GM18498 (cell line): ENCODE data around the gene ASB2.
A peak's percentile ranks its signal among the peaks of the same experiment; 100 is the strongest.

Source experiments
- ATAC-seq: cut with Tn5 transposase; IDR thresholded peaks from one replicate; pipeline ENCODE4 v1.9.1; 2021; ENCODE audit warnings: mild to moderate bottlenecking, moderate library complexity; ENCODE audit not compliant: unreplicated experiment

ASB2 gene

GRCh38 chr14:93909429-93910128 lies 66.8 kb downstream of the ASB2 start:
- ATAC-seq = no peak

GRCh38 chr14:93906341-93907329 lies 69.7 kb downstream of the ASB2 start:
- peak; percentile 79 for ATAC-seq

GRCh38 chr14:93905623-93906022 lies 70.7 kb downstream of the ASB2 start:
- ATAC-seq = no peak

GRCh38 chr14:93903342-93904184 lies 72.8 kb downstream of the ASB2 start:
- no peak for ATAC-seq

GRCh38 chr14:93902619-93903307 lies 73.6 kb downstream of the ASB2 start:
- no peak for ATAC-seq

- no peak for ATAC-seq
These were observed 74.6 kb downstream of the ASB2 start for GRCh38 chr14:93901813-93902212.

GRCh38 chr14:93898731-93899130 lies 77.6 kb downstream of the ASB2 start:
- no peak for ATAC-seq

- ATAC-seq = no peak
These were observed 78.2 kb downstream of the ASB2 start for GRCh38 chr14:93898081-93898611.

GRCh38 chr14:93897476-93897845 lies 78.9 kb downstream of the ASB2 start:
- no peak for ATAC-seq

- ATAC-seq = no peak
These were observed 81.3 kb downstream of the ASB2 start for GRCh38 chr14:93895023-93895604.

- no peak for ATAC-seq
These were observed 82.6 kb downstream of the ASB2 start for GRCh38 chr14:93893661-93894261.

- ATAC-seq = no peak
These were observed 83.3 kb downstream of the ASB2 start for GRCh38 chr14:93892923-93893558.

- ATAC-seq = no peak
These were observed 83.9 kb downstream of the ASB2 start for GRCh38 chr14:93892505-93892839.

- no peak for ATAC-seq
These were observed 84.4 kb downstream of the ASB2 start for GRCh38 chr14:93891756-93892504.

- no peak for ATAC-seq
These were observed 86.5 kb downstream of the ASB2 start for GRCh38 chr14:93889739-93890483.

GRCh38 chr14:93888995-93889394 lies 87.4 kb downstream of the ASB2 start:
- ATAC-seq = no peak

- no peak for ATAC-seq
These were observed 91.4 kb downstream of the ASB2 start for GRCh38 chr14:93884950-93885349.
